Effector memory CD4-positive, alpha-beta T cell (primary cell): ENCODE results near the gene EMX1.

Experiments used
- DNase-seq, 3 donors: peaks; one replicate each; pipeline ENCODE4 v3.0.0-alpha.2; 2020
- H3K27ac ChIP-seq: 2 replicates; pipeline ENCODE4 v1.7.0; 2013; ENCODE audit warnings: mild to moderate bottlenecking, low read length, moderate library complexity; ENCODE audit not compliant: insufficient read depth, poor library complexity, severe bottlenecking
- H3K27me3 ChIP-seq: replicated peaks from 2 replicates; pipeline ENCODE4 v1.7.0; 2013; ENCODE audit warnings: mild to moderate bottlenecking, low read length; ENCODE audit not compliant: insufficient read depth, control insufficient read depth, poor library complexity, severe bottlenecking
- H3K36me3 ChIP-seq: 2 replicates; pipeline ENCODE4 v1.7.0; 2013; ENCODE audit warnings: mild to moderate bottlenecking, low read length, moderate library complexity; ENCODE audit not compliant: control insufficient read depth, insufficient read depth
- H3K4me1 ChIP-seq: 2 replicates; pipeline ENCODE4 v1.7.0; 2013; ENCODE audit warnings: low read length, mild to moderate bottlenecking; ENCODE audit not compliant: control insufficient read depth, insufficient read depth, poor library complexity, severe bottlenecking
- H3K4me3 ChIP-seq: 2 replicates; pipeline ENCODE4 v1.7.0; 2013; ENCODE audit warnings: low read length, low read depth, mild to moderate bottlenecking; ENCODE audit not compliant: insufficient read depth, poor library complexity, severe bottlenecking
- H3K9me3 ChIP-seq: 2 replicates; pipeline ENCODE4 v1.7.0; 2013; ENCODE audit warnings: mild to moderate bottlenecking, low read length, moderate library complexity; ENCODE audit not compliant: control insufficient read depth

Gene EMX1

DNA sequence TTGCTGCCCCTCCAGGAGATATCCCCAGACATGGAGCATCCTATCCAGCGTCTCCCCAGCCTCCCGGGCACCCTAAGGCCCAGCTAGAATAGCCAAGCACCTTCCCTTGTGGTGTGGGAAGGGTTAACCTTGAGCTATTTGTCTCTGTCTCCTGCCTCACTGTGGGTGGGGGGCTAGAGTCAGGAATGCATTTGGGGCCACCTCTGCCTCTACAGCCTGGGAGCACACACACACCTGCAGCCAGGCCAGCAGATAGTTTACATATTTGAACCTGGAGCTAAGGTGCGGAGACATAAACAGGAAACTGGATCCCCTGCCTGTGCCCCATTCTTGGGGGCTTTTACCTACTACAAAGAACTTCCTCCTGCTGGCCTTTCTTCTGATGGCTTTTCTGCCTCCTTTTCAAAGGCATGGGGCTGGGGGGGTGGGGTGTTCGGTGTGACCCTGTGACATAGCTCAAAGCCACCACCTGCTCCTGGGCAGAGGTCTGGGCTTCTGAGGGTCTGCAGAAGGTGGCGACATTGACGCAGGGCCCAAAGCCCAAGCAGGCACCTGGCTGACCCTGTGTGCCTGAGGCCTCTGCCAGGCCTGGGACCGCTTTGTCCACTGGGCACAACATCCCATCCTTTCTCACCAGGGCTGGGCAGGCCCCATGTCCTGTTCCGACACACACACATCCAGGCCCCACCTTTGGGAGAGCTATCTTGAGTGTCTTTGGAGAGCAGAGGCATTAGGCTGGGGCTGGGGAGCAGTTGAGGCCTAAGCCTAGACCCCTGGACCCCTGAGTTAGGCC is 34.2 kb downstream of the EMX1 start:
- Histone ChIP-seq H3K27me3 (no peaks in the 10 kb centered on the region), H3K4me1 (peaks cover 10% of the 10 kb centered on the region), H3K27ac (no peak overlapping the region), H3K36me3 (no peaks in the 10 kb centered on the region), H3K4me3 (no peak overlapping the region), H3K9me3 (no peaks in the 10 kb centered on the region)
- DNase-seq = no peak

DNA sequence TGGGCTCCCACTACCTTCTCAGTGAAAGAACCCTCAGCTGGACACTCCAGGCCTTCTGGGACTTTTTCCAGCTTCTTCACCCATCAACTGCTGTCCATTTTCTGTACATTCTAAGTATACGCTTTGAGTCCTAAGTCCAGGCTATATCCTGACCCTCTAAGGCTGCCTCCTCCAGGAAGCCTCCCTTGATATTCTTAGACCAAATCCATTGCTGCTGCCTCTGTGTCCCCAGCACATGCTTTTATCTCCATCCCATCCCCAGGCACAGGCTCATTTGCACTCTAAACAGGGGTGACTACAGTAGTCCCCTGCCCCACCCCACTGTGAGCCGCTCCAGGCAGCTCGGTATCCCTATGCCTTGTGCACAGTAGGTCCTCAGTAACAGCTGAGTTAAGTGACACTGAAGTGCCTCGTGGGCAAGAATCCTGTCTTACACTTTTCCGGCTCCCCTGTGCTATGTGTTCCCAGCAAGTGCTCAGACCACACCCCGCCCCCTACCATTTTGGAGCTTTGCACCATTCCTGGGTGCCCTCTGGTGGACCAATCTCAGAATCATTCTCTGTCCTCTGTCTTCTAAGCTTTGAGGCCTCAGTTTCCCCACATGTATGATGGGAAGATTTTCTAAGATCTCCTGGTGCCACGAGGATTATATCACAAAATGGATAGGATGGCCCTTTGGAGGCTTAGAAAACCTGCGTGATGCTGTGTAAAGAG is 34.9 kb downstream of the EMX1 start:
- Histone ChIP-seq H3K4me1 (peaks cover 10% of the 10 kb centered on the region), H3K27me3 (no peaks in the 10 kb centered on the region), H3K9me3 (no peaks in the 10 kb centered on the region), H3K4me3 (no peak overlapping the region), H3K36me3 (no peaks in the 10 kb centered on the region), H3K27ac (no peak overlapping the region)
- no peak for DNase-seq

DNA sequence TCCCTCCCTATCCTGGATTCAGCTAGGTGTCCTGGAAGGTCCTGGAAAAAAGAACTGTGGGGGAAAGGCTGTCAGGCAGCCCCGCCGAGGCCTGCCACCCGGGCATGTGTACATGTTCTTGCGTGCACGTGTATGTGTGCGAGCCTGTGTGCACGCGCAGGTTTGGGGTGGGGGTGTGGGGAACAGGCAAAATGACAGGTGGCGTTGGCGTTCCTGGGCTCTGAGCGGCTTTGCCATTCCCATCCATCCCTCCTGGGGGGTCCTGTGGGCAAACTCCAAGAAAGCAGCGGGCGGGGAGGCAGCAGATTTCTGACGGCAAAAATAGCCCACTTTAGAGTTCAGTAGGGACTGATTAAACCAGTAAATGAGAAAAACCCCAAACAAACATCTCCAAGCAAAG is 35.6 kb downstream of the EMX1 start:
- no peaks in the 10 kb centered on the region for H3K9me3 ChIP-seq
- H3K27me3 ChIP-seq = no peaks in the 10 kb centered on the region
- H3K27ac ChIP-seq = no peak overlapping the region
- H3K36me3 ChIP-seq = no peaks in the 10 kb centered on the region
- DNase-seq = no peak
- peaks cover 10% of the 10 kb centered on the region for H3K4me1 ChIP-seq
- no peak overlapping the region for H3K4me3 ChIP-seq

DNA sequence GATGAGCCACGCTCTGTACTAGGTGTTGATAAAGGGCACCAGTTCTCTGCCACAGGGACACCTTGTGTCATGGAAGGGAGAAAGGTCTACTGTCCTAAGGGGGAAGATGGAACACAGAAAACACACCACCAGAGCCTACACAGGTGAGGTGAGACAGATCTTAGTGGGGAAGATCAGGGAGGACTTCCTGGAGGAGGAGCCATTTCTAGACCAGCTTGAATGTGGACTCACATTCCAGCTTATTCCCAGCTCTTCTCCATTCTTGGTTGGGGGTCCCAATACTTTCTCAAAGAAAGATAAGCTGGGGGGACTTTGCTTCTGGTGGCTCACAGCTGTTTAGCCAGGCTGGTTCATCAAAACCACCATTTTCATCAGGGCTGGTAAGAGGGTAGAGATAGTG is 36.2 kb downstream of the EMX1 start:
- Histone ChIP-seq H3K4me3 (peak overlapping the region; percentile 43), H3K36me3 (no peaks in the 10 kb centered on the region), H3K27ac (no peak overlapping the region), H3K4me1 (peaks cover 10% of the 10 kb centered on the region), H3K9me3 (no peaks in the 10 kb centered on the region), H3K27me3 (no peaks in the 10 kb centered on the region)
- DNase-seq = no peak

DNA sequence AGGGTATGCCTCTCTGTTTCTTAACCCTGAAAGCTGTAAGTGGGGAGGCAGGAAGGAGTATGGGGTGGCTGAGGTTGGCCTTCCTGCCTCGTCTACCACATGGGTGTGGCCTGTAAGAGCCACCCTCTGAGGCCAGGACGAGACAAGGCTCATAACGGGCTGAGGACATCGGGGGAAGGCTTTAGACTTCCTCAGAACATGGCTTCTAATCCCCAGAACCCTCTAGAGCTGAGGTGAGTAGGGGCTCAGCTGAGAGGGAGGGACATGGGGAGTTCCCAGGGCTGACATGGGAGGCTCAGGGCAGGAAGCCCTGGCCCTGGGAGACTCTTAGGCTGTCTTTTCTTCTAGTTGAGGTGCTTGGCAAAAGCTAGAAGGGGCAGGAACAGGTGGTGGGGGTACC is 36.7 kb downstream of the EMX1 start:
- Histone ChIP-seq H3K27ac (no peak overlapping the region), H3K9me3 (no peaks in the 10 kb centered on the region), H3K36me3 (no peaks in the 10 kb centered on the region), H3K27me3 (no peaks in the 10 kb centered on the region), H3K4me1 (peaks cover 10% of the 10 kb centered on the region), H3K4me3 (peak overlapping the region; percentile 43)
- peak in 2 of 3 donors; percentile 3 to 11 for DNase-seq

DNA sequence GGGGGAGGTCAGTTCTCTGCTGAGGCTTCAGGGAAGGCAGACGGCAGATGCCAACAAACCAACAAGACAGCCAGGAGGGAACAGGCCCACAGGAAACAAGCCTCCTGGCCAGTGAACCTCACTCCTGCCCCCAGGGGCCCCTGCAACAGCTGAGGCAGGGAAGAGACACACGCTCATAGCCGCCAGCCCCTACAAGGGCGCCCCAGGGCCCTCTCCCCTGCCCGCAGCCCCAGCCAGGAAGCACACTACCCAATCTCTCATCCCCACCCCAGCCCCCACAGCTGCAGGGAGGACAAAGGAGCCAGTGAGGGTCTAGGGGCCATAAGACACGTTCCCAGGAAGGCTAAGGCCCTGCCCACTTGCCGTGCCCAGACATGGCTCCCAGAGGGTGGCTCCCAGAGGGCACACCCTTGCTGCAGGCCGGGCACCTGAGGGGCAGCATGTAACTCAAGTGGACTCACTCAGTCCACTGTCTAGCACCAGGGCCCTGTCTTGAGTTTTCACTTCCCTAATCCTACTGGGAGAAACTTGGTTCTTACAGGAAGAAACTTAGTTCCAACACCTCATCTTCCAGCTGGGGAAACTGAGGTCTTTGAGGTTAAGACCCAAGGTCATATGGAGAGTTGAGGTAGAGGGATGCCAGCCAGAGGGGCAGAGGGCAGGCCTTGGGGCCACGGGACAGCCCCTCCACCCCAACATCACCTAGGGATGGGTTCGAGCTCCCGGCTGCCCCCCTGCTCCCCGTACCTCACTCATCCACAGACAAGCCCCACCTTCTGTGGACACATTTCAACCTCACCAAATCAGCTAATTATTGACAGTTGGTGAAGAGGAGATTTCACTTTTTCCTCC is 37.3 kb downstream of the EMX1 start:
- DNase-seq = no peak
- Histone ChIP-seq H3K4me1 (peaks cover 10% of the 10 kb centered on the region), H3K4me3 (peak overlapping the region; percentile 43), H3K9me3 (no peaks in the 10 kb centered on the region), H3K36me3 (no peaks in the 10 kb centered on the region), H3K27me3 (no peaks in the 10 kb centered on the region), H3K27ac (no peak overlapping the region)

DNA sequence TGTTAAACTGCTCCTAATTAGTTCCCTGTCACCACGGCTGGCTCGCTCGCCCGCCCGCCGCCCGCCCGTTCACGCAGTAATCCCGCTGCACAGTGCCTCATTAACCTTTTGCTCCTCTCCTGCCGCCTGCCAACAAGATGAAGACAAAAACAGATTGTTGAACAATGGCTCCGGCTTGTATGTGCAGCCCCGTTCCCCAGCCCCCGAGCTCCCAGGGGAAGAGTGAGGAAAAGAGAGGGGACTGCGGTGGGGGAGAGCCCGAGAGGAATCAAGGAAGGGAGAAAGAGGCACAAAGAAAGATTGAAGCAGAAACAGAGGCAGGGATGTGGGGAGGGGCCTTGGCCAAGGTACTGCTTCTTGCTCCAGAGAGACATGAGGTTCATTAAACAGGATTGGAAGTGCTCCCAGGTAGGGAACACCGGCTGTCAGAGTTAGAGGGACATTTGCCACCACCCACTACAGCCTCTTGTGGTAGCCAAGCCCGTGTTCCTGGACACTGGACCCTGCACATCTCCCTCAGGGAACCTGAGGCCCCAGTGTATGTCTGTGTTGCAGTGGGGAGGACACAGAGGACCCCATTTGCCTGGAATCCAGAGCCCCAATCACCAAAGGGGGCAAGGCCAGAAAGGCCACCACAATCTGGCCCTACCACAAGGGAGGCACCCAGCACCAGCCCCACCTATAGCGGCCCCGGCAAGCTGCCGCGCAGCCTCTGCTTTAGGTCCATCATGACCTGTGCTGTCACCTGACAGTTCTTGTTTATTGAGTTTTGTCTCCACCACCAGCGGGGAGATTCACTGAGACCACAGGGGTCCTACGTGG is 38.1 kb downstream of the EMX1 start:
- H3K4me3 ChIP-seq = no peak overlapping the region
- peaks cover 10% of the 10 kb centered on the region for H3K4me1 ChIP-seq
- H3K36me3 ChIP-seq = no peaks in the 10 kb centered on the region
- H3K27ac ChIP-seq = no peak overlapping the region
- H3K27me3 ChIP-seq = no peaks in the 10 kb centered on the region
- H3K9me3 ChIP-seq = no peaks in the 10 kb centered on the region
- DNase-seq = no peak

DNA sequence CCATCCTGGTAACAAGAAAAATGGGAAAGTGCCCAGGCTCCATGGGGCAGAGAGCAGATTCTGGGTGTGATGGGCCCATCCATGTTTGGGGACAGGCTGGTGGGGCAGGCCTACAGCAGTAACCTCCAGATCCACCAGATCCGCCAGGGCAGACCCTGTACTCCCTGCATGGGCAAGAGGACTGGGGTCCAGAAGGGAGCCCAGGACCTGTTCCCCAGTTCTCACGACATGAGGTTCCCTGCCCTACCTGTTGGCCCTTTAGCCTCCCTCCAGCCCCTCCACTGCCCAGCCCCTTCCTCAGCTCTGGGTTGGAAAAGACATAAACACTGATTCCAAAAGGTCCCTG is 38.7 kb downstream of the EMX1 start:
- Histone ChIP-seq H3K4me3 (no peak overlapping the region), H3K4me1 (peaks cover 10% of the 10 kb centered on the region), H3K9me3 (no peaks in the 10 kb centered on the region), H3K36me3 (no peaks in the 10 kb centered on the region), H3K27ac (no peak overlapping the region), H3K27me3 (no peaks in the 10 kb centered on the region)
- no peak for DNase-seq

DNA sequence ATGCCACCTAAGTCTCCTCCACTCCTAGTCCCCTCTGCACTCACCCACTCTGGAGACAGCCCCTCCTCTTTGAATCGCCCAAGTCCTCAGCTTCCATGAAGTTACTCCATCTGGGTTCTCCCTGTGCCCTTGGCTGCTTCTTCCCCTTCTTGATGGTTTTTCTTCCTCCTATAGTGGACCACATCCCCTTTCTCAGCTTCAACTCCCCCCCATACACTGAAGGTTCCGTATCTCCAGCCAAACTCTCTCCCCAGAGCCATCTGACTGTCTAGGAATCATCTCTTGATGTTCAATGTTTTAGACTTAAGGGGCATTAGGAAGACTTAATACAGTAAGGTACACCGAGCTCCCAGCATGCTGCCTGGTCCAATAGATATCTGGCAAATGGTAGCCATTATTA is 39.6 kb downstream of the EMX1 start:
- Histone ChIP-seq H3K27me3 (no peaks in the 10 kb centered on the region), H3K36me3 (no peaks in the 10 kb centered on the region), H3K27ac (no peak overlapping the region), H3K4me3 (no peak overlapping the region), H3K4me1 (peaks cover 10% of the 10 kb centered on the region), H3K9me3 (no peaks in the 10 kb centered on the region)
- DNase-seq = no peak
